NCI-H2227 (cell line): Measurements from ENCODE around the gene PIK3R3.

Experiments
- DNase-seq: peaks from one replicate; lab custom pipeline; 2025; ENCODE audit not compliant: unreplicated experiment; lab: John Stamatoyannopoulos, UW

PIK3R3 gene

GRCh38 chr1:46030876-46031660, 101.4 kb downstream of the PIK3R3 start:
- DNase-seq = no peak

DNA sequence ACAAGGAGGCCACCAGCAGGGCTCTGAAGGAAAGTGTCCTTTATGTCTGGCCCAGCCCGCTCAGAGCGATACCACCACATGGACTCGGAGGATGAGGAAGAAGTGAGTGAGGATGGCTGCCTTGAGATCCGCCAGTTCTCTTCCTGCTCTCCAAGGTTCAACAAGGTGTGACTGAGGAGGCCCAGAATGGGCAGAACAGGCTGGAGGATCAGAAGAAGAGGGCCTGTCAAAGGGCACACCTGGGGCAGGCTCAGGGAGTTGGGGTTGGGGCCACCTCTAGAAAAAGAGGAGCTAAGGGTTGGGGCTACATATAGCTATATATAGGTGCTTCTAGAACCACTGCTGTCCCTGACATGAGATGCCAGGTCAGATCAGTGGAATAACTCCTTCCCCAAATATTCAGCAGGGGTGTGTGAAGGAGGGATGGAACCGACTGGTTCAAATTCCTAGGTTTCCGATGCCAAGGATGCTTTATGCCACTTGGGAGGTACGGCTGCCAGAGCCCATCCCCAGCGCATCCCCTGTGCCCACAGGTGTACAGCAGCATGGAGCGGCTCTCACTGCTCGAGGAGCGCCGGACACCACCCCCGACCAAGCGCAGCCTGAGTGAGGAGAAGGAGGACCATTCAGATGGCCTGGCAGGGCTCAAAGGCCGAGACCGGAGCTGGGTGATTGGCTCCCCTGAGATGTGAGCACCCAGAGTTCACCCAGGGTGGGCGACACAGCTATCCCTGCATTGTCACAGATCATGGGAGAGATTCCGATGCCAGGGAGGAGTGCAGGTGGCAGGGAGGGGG, 102.2 kb downstream of the PIK3R3 start:
- DNase-seq = no peak

DNA sequence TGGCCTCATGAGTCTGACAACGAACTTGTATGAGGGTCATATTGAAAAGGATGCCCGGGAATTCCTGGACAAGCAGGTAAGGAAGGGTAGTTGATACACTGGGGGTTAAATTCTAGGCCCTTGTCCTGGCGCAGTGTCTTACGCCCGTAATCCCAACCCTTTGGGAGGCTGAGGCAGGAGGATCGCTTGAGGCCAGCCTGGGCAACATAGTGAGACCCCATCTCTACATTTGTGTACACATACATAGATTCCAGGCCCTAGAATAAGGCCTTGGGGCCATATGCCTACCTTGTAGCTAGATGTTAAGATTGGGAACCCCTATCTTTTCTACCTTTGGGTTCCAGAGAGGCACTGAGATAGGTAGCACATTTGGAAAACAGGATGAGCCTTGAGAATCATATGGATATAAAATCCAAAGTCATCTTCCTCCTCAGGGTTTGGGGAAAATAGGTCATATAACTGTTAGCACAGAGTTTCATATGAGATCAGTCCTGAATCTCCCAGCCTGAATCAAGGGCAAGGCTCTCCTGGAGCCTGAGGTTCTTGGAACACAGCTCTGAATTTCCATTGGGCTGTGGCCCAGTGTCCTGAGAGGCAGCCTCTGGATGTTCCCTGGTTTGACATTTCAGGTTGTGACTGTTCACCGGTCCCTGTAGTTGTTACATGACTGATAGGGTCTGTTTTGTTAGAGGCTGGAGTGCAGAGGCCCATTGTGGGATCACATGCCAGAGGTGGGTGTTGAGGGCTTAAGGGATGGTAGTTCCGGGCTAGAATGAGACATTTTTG, 104.4 kb downstream of the PIK3R3 start:
- no peak for DNase-seq

DNA sequence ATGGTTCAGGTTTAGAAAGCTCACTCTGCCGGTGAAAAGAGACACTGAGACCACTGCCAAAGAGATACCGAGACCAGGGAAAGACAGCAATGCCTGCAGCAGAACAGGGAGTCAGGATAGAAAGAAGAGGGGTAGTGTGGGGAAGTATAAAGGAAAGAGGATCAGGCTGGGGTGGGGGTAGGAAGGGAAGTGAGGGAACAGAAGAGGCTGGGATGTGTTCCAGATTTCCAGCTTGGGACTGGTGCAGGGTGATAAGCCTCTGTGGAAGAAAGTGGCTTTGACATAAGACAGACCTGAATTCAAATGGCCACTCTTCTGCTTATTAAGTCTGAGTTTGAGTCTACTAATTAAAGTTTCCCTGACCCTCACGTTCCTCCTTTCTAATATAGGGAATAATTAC, 105.9 kb downstream of the PIK3R3 start:
- DNase-seq = no peak

DNA sequence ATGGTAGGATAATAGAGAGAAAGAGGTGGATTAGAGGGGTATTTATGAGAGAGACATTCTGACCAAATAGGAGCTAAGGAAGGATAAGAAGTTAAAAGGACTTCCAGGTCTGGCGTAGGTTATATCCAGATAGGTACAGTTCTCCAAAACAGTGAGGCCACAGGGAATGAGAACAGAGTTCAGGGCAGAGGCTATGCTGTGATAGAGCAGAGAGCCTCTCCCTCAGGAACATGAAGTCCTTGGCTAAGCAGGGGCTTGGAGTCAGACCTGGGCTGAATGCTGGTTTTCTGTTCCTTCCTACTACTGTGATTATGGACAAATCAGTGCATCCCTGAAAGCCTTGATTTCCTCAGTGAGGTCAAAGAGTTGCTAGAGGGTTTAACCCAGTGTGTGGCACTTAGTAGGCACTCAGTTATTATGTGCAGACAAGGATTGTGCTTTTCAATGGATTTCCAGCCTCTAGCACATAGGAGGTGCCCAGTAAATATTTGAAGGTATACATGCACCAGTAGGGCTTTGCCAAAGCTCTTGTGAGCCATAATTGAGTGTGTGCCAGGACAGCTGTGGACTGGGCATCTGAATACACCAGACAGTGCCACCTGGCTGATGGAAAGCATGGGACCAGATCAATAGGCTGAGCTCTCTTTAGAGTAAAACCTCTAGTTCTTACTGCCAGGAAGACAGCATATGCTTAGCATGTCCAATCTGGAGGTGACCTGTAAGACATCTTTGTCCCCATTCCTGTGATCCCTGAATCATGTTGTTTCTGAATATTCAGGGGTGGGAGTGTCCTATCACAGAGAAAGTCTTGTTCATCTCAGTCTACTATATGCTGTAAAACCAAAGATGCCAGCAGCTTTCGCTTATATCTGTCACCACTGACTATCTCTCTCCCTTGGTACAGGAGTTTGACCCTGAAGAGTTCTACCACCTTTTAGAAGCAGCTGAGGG, 111.1 kb downstream of the PIK3R3 start:
- no peak for DNase-seq

DNA sequence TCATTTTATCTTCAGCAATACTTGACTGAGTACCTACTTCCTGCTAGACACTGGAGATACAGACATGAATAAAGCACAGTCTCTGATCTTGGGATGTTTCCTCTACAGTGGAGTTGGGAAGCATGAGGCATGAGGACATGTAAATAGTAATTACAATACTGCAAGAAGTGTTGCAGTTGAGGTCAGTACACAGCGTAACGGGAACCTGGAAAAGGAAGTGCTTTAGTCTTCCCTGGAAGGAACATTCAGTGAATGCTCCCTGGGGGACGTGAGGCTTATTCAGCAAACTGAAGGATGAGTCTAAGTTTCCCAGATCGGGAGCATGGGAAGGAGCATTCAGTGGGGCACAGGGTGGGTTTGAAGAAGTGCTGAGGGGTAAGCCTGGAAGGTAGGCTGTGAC, 112.4 kb downstream of the PIK3R3 start:
- no peak for DNase-seq

GRCh38 chr1:46019348-46019747, 113.1 kb downstream of the PIK3R3 start:
- DNase-seq = peak; percentile 22

DNA sequence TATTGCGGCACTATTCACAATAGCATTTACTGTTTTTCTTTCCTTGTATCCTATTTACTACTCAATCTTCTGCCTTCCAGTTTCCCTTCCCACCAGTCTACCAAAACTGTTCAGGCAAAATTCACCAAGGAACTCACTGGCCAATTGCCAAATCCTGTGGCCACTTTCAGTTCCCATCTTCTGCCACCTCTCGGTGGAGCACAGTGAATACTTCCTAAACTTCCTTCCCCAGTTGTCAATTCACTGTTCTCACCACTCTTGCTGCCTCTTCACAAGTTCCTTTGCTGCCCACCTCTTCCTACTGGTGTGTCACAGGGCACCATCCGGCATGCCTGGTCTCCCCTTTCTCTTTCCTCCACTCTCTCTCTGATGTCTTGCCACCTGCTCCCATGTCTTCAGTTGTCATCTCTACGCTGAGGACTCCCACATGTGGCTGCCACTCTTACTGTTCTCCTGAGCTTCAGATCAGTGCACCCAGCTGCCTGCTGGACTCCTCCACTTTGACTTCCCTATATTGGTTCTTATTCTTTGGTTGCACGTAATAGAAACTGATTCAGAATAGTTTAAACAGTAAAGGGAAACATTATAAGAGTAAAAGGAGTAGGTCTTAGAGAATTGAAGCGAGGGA, 114.4 kb downstream of the PIK3R3 start:
- DNase-seq = no peak

DNA sequence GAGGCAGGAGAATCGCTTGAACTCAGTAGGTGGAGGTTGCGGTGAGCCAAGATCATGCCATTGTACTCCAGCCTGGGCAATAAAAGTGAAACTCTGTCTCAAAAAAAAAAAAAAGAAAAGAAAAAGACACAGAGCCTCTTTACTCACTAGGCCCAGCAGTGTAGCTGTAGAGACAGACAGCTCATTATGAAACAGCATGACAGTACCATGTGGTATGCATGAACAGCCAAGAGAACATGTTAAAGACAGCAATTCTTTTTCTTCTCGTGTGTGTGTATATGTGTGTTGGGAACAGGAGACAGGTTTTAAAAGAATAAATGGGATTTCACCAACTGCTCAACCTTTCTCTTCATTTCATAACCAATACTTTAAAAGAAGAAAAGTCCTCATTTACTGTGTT, 118.8 kb downstream of the PIK3R3 start:
- DNase-seq = no peak

DNA sequence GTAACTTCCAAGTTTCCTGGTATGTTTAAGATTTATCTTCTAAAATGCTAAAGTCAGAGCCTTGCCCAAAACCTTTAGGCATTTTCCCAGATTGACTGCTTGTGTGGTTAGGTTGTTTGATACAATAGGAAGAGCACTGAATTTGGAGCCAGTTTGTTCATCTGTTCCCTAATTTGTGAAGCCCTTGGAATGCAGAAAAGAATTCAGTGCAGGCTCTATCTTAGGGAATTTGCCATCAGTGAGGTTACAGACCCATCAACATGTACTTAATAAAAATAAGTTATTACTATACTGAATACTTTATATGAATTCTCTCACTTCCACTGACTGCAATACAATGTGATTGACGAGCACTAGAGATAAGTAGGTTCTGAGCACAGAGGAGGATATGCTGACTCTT, 120.2 kb downstream of the PIK3R3 start:
- no peak for DNase-seq

DNA sequence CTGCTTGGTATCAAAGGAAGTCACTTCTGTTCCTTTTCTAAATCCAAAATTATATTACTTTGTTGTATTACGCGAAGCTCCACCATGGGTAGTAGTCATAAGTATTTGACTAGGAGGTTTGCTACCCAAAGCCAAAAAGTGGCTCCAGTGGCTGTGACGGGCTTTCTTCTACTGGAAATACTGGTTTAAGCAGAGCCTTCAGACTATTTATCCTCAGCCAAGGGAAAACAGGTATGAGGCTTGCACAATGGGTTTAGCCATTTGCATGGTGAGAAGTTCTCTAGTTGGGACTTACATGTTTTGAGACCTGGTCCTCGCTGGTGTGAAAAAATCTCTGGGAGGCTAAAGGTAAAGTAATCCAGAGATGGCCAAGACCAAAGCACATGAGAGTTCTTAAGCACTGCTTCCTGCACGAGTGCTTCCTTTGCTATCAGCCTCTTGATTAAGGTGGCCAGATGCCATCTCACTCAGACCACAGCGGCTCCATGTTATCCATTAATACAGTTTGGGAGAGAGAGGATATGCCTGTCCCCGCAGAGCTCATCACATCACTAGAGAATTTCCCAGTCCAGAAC, 121.2 kb downstream of the PIK3R3 start:
- DNase-seq = no peak

DNA sequence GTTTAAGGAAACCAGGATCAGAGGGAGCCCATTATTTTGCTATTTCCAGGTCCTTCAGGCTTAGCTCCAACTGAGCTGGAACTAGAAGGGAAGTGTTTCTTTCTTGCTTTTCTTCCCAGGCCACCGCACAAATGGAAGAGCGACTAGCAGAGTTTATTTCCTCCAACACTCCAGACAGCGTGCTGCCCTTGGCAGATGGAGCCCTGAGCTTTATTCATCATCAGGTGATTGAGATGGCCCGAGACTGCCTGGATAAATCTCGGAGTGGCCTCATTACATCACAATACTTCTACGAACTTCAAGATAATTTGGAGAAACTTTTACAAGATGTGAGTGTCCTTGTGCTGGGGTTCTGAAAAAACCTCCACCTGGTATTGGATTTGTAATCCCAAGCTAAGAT, 121.8 kb downstream of the PIK3R3 start:
- DNase-seq = no peak

DNA sequence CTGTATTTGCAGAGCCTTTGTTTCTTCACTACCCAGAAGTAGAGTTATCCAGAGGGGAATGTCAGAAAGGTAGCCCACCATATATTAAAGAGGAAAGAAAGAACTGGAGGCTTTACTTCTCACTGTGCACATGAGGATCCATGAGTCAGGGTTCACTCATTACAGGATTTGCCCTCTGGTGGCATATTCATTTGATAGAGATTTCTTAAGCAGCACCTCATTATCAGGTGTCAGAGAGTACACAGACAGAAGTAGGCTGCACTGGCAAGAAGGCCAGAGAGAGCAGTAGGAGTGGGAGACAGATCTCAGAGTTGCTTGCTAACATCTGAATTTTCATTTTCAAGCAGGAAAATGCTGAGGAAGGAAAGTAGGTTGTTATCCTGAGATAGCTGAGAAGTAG, 123.8 kb downstream of the PIK3R3 start:
- no peak for DNase-seq

DNA sequence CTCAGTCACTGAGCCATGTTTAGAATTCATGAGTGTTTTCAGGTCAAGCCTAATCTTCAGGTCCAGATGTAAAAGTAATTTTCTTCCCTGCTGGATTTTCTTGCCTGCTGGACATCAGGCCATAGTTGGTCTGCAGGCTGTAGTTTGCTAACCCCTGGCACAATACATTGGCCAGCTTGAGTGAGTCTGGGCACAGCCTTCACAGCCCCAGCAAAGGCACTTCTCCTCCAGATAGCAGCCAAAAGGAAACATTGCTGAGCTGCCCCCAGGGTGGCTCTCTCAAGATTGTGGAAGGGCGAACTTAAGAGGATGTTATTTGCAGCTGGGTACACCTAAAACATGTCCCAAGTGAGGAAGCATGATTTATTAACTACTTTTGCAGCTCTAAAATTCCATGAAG, 126.8 kb downstream of the PIK3R3 start:
- DNase-seq = no peak

DNA sequence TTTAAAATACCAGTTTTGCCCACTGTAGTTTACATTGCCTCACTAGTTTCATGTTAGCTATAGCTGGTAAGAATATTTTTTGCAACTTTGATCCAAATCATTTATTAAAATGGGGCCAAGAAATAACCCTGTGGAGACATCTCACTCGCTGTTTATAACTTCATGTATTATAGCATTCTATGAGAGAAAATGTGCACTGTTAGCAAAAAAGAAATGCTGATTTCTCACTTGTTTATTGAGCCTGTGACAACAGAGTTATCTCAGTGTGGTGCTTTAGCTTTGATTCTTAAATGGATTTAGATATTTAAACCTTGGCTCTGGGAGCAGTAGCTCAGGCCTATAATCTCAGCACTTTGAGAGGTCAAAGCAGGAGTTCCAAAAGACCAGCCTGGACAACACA, 127.9 kb downstream of the PIK3R3 start:
- no peak for DNase-seq

DNA sequence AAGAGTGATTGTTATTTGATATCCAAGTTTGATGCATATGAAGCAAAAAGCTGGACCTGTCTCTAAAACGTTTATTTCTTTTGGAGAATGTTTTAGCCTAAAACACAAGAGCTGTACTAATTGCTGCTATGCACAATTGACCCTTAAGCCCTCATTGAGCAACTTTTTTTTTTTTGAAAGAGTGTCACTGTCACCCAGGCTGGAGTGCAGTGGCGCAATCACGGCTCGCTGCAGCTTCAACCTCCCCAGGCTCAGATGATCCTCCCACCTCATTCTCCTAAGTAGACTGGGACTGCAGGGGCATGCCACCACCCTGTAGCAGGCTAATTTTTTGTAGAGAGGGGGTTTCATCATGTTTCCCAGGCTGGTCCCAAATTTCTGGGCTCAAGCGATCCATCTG, 129.1 kb downstream of the PIK3R3 start:
- DNase-seq = no peak

DNA sequence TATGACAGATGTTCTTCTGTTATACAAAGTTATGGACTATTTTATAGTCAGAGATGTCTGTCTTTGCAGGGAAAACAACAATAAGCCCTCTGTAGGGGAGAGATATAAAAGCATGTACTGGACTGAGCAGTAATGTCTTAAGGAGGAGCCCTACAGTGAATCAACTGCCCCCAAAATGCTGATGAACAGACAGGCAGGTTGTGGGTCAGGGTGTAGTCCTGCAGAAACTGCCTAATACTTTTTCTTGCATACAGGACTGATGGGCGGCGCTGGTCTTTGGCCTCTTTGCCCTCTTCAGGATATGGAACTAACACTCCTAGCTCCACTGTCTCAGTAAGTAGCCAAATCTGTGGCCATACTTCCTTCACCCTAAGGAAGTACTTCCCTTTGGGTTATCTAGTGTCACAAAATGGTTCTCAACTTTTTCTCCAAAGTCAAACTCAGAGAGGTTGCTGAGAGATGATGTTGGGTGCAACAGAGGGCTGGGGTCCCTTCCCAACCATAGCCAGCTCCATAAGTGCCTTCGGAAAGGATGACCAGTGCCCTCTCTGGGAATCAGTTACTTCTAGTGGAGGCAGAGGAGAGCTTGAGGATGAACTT, 129.8 kb downstream of the PIK3R3 start:
- DNase-seq = no peak

- DNase-seq = no peak
Measured at GRCh38 chr1:46001081-46001785, 131.2 kb downstream of the PIK3R3 start.

- DNase-seq = no peak
Measured at GRCh38 chr1:45999507-45999906, 132.9 kb downstream of the PIK3R3 start.
